Liver (tissue), 9 donors: Measurements from ENCODE around the gene PMIS2. TPM values are rescaled to one million over a fixed set of nuclear protein-coding genes. Genes with fewer than 3 reads are reported as not detected.
A peak's percentile ranks its signal among the peaks of the same experiment; 100 is the strongest.

Experiments
- DNase-seq: peaks from one replicate; pipeline ENCODE4 v3.0.0-alpha.2; 2017; ENCODE audit warnings: low spot score
- H3K27ac ChIP-seq, 2 donors: one replicate each; pipeline ENCODE4 v1.7.0; 2013; ENCODE audit warnings: inconsistent platforms in 2 of 2, low read length in 2 of 2, control low read depth in 1 of 2, low read depth in 1 of 2, mild to moderate bottlenecking in 1 of 2
- H3K27me3 ChIP-seq, 4 donors: one replicate each; pipeline versions ENCODE4 v1.6.1 to v1.7.0; 2013; ENCODE audit warnings: low read length in 3 of 4, inconsistent platforms in 1 of 4, mild to moderate bottlenecking in 1 of 4, moderate library complexity in 1 of 4; ENCODE audit not compliant: control insufficient read depth in 4 of 4, insufficient read depth in 4 of 4
- H3K36me3 ChIP-seq, 4 donors: one replicate each; pipeline versions ENCODE4 v1.6.1 to v1.7.0; 2013; ENCODE audit warnings: low read length in 3 of 4, mild to moderate bottlenecking in 3 of 4, low read depth in 1 of 4, moderate library complexity in 1 of 4; ENCODE audit not compliant: control insufficient read depth in 4 of 4, insufficient read depth in 3 of 4
- H3K4me1 ChIP-seq, 4 donors: one replicate each; pipeline versions ENCODE4 v1.6.1 to v1.7.0; 2013; ENCODE audit warnings: low read length in 3 of 4, mild to moderate bottlenecking in 3 of 4, moderate library complexity in 1 of 4; ENCODE audit not compliant: control insufficient read depth in 4 of 4, insufficient read depth in 4 of 4
- H3K4me3 ChIP-seq, 3 donors: one replicate each; pipeline versions ENCODE4 v1.6.1 to v1.7.0; 2013; ENCODE audit warnings: low read length in 3 of 3, control low read depth in 1 of 3, low read depth in 1 of 3, mild to moderate bottlenecking in 1 of 3
- H3K9ac ChIP-seq, 2 donors: one replicate each; pipeline ENCODE4 v1.7.0; 2013; ENCODE audit warnings: low read length in 2 of 2, mild to moderate bottlenecking in 2 of 2, moderate library complexity in 2 of 2, control low read depth in 1 of 2, low read depth in 1 of 2
- H3K9me3 ChIP-seq, 4 donors: one replicate each; pipeline versions ENCODE4 v1.6.1 to v1.7.0; 2013; ENCODE audit warnings: low read length in 3 of 4; ENCODE audit not compliant: control insufficient read depth in 4 of 4
- CTCF ChIP-seq: fragments of 150-350 bp; IDR thresholded peaks from 2 replicates; pipeline ENCODE4 v1.5.1; 2017; ENCODE audit warnings: improper control_type of control experiment, low read depth, low read length; ENCODE audit not compliant: missing input control
- EGR1 ChIP-seq, 2 donors: IDR thresholded peaks; 2 replicates each; pipeline ENCODE4 v1.6.1; 2016 to 2018; ENCODE audit warnings: antibody characterized with exemption in 2 of 2, low read depth in 2 of 2
- FOXA1 ChIP-seq: IDR thresholded peaks from 2 replicates; pipeline ENCODE4 v1.6.1; 2016; ENCODE audit warnings: antibody characterized with exemption
- HNF4A ChIP-seq, 2 donors: conservative IDR thresholded peaks; 2 replicates each; pipeline ENCODE4 v1.6.1; 2016; ENCODE audit warnings: antibody characterized with exemption in 2 of 2, mild to moderate bottlenecking in 2 of 2
- HNF4G ChIP-seq: IDR thresholded peaks from 2 replicates; pipeline ENCODE4 v1.6.1; 2016; ENCODE audit warnings: antibody characterized with exemption
- JUND ChIP-seq, 2 donors: IDR thresholded peaks; 2 replicates each; pipeline ENCODE4 v1.6.1; 2016; ENCODE audit warnings: antibody characterized with exemption in 2 of 2
- NR2F2 ChIP-seq: IDR thresholded peaks from 2 replicates; pipeline ENCODE4 v1.6.1; 2016; ENCODE audit warnings: antibody characterized with exemption
- RAD21 ChIP-seq, 2 donors: IDR thresholded peaks; 2 replicates each; pipeline ENCODE4 v1.6.1; 2016; ENCODE audit warnings: antibody characterized with exemption in 2 of 2, mild to moderate bottlenecking in 2 of 2
- RXRA ChIP-seq, 2 donors: IDR thresholded peaks; 2 replicates each; pipeline ENCODE4 v1.6.1; 2017 to 2018; ENCODE audit warnings: antibody characterized with exemption in 2 of 2, mild to moderate bottlenecking in 1 of 2
- SP1 ChIP-seq: IDR thresholded peaks from 2 replicates; pipeline ENCODE4 v1.6.1; 2018; ENCODE audit warnings: antibody characterized with exemption, mild to moderate bottlenecking
- TAF1 ChIP-seq: conservative IDR thresholded peaks from 2 replicates; pipeline ENCODE4 v1.6.1; 2016; ENCODE audit warnings: antibody characterized with exemption, mild to moderate bottlenecking
- YY1 ChIP-seq: IDR thresholded peaks from 2 replicates; pipeline ENCODE4 v1.6.1; 2016; ENCODE audit warnings: antibody characterized with exemption, mild to moderate bottlenecking
- WGBS: extraction: QIAGEN DNeasy Blood & Tissue Kit; methylation state at CpG from one replicate; pipeline ENCODE4 v1.1.7; 2013; 5-methylcytosine and 5-hydroxymethylcytosine counted together
- polyA plus RNA-seq, 2 donors: library from polyadenylated mRNA; stranded (reverse) in 1 of 2; unstranded in 1 of 2; fragments of 200-250 nt in 1 of 2; fragments of >200 nt in 1 of 2; fragmentation: Nextera tagmentation in 1 of 2; extraction: Ambion mirVana in 1 of 2; gene quantifications; one replicate each; pipeline versions ENCODE4 v1.2.1 to v1.2.3, GENCODE V29; 2013 to 2015
- total RNA-seq, 2 donors: library from RNA; depleted of rRNA; stranded (reverse); fragments of >200 nt; gene quantifications; one replicate each; pipeline ENCODE4 v1.2.3, GENCODE V29; 2014
- TF ChIP-seq, protein P1 (sequence below): IDR thresholded peaks from 2 replicates; pipeline ENCODE4 v1.6.1; 2016; ENCODE audit warnings: antibody characterized with exemption
- TF ChIP-seq, protein P2 (sequence below): IDR thresholded peaks from 2 replicates; pipeline ENCODE4 v1.6.1; 2016; ENCODE audit warnings: antibody characterized with exemption, mild to moderate bottlenecking
- TF ChIP-seq, protein P3 (sequence below): IDR thresholded peaks from 2 replicates; pipeline ENCODE4 v1.6.1; 2016; ENCODE audit warnings: antibody characterized with exemption
- donor health status: healthy.
- donor health status: healthy.
- donor health status: healthy.
- donor health status: healthy.
- donor health status: healthy.

PMIS2 gene
- total and polyA plus RNA-seq, 4 donors = not detected

- WGBS = 88% methylated on average over 8 of the region's 8 CpGs
- DNase-seq = no peak
These were observed 39.4 kb upstream of the PMIS2 start for GRCh38 chr19:35546532-35546931.

DNA sequence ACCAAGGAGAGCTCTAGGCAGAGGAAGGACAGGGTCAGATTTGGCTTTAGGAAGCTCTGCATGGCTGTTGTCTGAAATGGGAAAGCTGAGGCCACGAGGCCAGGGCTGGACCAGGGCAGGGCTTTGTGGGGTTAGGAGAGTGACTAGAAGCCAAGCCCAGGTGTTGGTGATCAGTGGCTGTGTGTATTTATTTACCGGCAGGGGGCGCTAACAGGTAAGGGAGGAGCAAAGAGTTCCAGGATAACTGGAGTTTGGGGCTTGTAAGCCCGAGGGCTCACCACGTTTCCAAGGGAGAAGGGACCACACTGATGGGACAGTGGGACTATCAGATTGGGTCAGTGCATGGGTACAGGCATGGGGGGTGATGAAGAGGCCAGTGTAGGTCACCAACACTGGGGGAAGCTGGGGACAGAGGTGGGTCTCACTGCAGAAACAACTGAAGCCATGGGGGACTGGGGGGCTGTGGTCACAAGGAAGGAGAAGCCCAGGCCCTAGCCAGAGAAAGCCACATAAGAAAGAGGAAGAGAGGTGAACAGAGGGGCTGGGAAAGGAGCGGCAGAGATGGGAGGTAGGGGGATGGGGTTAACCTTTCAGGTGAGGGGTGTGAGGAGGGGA lies 36.7 kb upstream of the PMIS2 start:
- Histone ChIP-seq H3K36me3 (no peaks in the 10 kb centered on the region), H3K9me3 (no peaks in the 10 kb centered on the region), H3K27me3 (no peaks in the 10 kb centered on the region), H3K4me1 (peaks cover 0 to 19% (median 14%) of the 10 kb centered on the region in 4 donors), H3K9ac (no peak overlapping the region), H3K4me3 (no peak overlapping the region), H3K27ac (no peak overlapping the region)
- DNase-seq = peak; percentile 58
- WGBS = 24% methylated on average over 6 of the region's 6 CpGs
- TF ChIP-seq CTCF = peak; percentile 80
- peak; percentile 71 to 85 for TF ChIP-seq RAD21 (IDR thresholded peaks at IDR 0.05)
- TF ChIP-seq RXRA (IDR thresholded peaks at IDR 0.05) = no peak

More at GRCh38 chr19:35546532-35546931, 39.4 kb upstream of the PMIS2 start:
- Histone ChIP-seq H3K9me3 (no peaks in the 10 kb centered on the region), H3K36me3 (no peaks in the 10 kb centered on the region), H3K27ac (no peak overlapping the region), H3K4me1 (peaks cover 0 to 20% (median 14%) of the 10 kb centered on the region in 4 donors), H3K9ac (no peak overlapping the region), H3K27me3 (no peaks in the 10 kb centered on the region), H3K4me3 (peak overlapping the region in 1 of 3 donors; percentile 88)
- TF ChIP-seq SP1 (no peak), FOXA1 (no peak), TAF1 (no peak), EGR1 (IDR thresholded peaks at IDR 0.05; ENCODE audit: low read depth in 2 of 2) (no peak), RXRA (IDR thresholded peaks at IDR 0.05) (no peak), HNF4A (conservative IDR thresholded peaks at IDR 0.05) (no peak), HNF4G (no peak), NR2F2 (no peak), JUND (IDR thresholded peaks at IDR 0.05) (no peak), YY1 (no peak), CTCF (no peak)
- TF ChIP-seq, protein P1, sequence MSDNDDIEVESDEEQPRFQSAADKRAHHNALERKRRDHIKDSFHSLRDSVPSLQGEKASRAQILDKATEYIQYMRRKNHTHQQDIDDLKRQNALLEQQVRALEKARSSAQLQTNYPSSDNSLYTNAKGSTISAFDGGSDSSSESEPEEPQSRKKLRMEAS = no peak
- TF ChIP-seq, protein P2, sequence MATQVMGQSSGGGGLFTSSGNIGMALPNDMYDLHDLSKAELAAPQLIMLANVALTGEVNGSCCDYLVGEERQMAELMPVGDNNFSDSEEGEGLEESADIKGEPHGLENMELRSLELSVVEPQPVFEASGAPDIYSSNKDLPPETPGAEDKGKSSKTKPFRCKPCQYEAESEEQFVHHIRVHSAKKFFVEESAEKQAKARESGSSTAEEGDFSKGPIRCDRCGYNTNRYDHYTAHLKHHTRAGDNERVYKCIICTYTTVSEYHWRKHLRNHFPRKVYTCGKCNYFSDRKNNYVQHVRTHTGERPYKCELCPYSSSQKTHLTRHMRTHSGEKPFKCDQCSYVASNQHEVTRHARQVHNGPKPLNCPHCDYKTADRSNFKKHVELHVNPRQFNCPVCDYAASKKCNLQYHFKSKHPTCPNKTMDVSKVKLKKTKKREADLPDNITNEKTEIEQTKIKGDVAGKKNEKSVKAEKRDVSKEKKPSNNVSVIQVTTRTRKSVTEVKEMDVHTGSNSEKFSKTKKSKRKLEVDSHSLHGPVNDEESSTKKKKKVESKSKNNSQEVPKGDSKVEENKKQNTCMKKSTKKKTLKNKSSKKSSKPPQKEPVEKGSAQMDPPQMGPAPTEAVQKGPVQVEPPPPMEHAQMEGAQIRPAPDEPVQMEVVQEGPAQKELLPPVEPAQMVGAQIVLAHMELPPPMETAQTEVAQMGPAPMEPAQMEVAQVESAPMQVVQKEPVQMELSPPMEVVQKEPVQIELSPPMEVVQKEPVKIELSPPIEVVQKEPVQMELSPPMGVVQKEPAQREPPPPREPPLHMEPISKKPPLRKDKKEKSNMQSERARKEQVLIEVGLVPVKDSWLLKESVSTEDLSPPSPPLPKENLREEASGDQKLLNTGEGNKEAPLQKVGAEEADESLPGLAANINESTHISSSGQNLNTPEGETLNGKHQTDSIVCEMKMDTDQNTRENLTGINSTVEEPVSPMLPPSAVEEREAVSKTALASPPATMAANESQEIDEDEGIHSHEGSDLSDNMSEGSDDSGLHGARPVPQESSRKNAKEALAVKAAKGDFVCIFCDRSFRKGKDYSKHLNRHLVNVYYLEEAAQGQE = no peak
- TF ChIP-seq, protein P3, sequence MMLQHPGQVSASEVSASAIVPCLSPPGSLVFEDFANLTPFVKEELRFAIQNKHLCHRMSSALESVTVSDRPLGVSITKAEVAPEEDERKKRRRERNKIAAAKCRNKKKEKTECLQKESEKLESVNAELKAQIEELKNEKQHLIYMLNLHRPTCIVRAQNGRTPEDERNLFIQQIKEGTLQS = no peak
